Dendritic cell treated with granulocyte-macrophage colony-stimulating factor and Interleukin-4, amounts not matched to agents 40 ng/mL and 50 ng/mL, for 4 days (primary cell): ENCODE data around the gene SPNS1.
"Not testable (repeated sequence)": the region's sequence is repeated elsewhere in the genome, so short reads cannot be mapped to it uniquely, and the experiment has no call there.

Source experiments
- H3K27ac Mint-ChIP-seq: one replicate; pipeline ENCODE4 v1.8.0; 2022; ENCODE audit warnings: mild to moderate bottlenecking, mixed read lengths
- H3K27me3 Mint-ChIP-seq: one replicate; pipeline ENCODE4 v1.8.0; 2022; ENCODE audit warnings: mild to moderate bottlenecking, mixed read lengths
- H3K36me3 Mint-ChIP-seq: one replicate; pipeline ENCODE4 v1.8.0; 2022; ENCODE audit warnings: low read depth, mixed read lengths
- H3K4me1 Mint-ChIP-seq: one replicate; pipeline ENCODE4 v1.8.0; 2022; ENCODE audit warnings: low read depth, mixed read lengths
- H3K4me3 Mint-ChIP-seq: one replicate; pipeline ENCODE4 v1.8.0; 2022; ENCODE audit warnings: mild to moderate bottlenecking, moderate library complexity, mixed read lengths
- H3K9me3 Mint-ChIP-seq: one replicate; pipeline ENCODE4 v1.8.0; 2022; ENCODE audit warnings: mixed read lengths
- intact Hi-C: fragments of 100-400 bp; cut with micrococcal nuclease; formaldehyde crosslinking; loops from one replicate; pipeline ENCODE4 v1.15.0; 2022

Gene SPNS1

DNA sequence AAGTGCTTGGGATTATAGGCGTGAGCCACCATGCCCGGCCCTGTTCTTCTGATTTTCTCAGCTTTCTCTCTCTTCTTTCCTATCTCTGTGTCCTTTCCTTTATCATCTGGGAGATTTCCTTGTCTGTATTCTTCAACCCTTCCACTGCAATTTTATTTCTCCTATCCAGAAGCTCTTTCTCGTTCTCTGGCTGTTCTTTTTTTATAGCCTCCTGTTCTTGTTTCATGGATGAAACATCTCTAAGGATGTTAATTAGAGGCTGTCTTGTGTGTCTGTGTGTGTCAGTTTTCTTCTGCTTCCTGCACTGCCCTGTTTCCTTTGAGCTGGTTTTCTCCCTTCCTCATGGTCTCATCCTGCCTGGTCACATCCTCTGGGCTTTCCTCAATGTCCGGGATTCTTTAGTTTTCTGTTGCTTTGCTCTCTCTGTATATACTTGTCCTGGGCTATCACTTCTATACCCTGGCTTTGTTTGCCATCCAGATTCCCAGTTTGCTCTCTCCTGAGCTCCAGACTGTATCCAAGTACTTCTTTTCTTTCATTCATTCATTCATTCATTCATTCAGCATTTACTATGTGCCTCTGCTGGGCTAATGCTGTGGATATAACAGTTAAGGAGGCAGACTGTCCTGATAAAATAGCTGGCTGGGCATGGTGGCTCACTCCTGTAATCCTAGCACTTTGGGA is 12.7 kb downstream of the SPNS1 start:
- peaks cover 78% of the 10 kb centered on the region for H3K36me3 Mint-ChIP-seq
- no peak overlapping the region for H3K27ac Mint-ChIP-seq
- H3K27me3 Mint-ChIP-seq, result peaks cover 3% of the 10 kb centered on the region
- no peak overlapping the region for H3K4me3 Mint-ChIP-seq
- peaks cover 24% of the 10 kb centered on the region for H3K4me1 Mint-ChIP-seq
- H3K9me3 Mint-ChIP-seq, result peaks cover 10% of the 10 kb centered on the region
- intact Hi-C loops, result no loop called here

DNA sequence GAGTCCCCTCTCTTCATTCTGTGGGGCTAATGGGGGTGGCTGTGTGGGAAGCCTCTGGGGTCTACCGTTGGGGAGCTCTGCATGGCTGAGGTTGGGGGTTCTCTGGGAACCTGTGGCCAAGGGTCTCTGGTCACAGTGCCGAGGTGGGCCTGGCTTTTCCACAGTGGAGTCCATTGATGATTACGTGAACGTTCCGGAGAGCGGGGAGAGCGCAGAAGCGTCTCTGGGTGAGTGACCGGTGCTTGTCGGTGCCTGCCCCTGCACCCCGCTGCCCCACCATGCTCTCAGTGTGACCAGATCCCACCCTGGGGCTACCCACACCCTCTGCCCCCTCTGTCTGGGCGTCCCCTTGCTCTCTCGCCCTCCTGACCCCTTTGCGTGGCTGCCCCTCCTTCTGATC is 14.8 kb downstream of the SPNS1 start:
- Mint-ChIP-seq H3K4me1 (peaks cover 10% of the 10 kb centered on the region), H3K36me3 (peaks cover 58% of the 10 kb centered on the region), H3K27ac (no peak overlapping the region), H3K9me3 (peaks cover 10% of the 10 kb centered on the region), H3K27me3 (peaks cover 6% of the 10 kb centered on the region), H3K4me3 (no peak overlapping the region)
- intact Hi-C loops, result no loop called here

DNA sequence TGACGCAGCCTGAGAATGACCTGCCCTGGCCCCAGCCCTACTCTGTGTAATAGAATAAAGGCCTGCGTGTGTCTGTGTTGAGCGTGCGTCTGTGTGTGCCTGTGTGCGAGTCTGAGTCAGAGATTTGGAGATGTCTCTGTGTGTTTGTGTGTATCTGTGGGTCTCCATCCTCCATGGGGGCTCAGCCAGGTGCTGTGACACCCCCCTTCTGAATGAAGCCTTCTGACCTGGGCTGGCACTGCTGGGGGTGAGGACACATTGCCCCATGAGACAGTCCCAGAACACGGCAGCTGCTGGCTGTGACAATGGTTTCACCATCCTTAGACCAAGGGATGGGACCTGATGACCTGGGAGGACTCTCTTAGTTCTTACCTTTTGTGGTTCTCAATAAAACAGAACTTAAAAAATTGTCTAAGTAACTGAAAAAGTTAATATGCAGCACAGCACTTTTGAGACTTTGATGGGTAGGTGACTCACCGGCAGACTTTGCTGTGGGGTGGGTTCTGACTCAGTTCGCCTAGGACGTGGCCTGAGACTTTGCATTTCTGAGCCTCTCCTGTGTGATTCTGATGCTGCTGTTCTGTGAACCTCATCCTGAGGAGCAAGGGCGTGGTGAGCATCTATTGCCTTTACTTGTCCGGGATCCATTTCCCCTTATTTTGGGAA is 15.9 kb downstream of the SPNS1 start:
- Mint-ChIP-seq H3K9me3 (peaks cover 10% of the 10 kb centered on the region), H3K36me3 (peaks cover 51% of the 10 kb centered on the region), H3K27ac (no peak overlapping the region), H3K4me3 (no peak overlapping the region), H3K4me1 (peaks cover 3% of the 10 kb centered on the region), H3K27me3 (peaks cover 8% of the 10 kb centered on the region)
- intact Hi-C loops, result no loop called here

DNA sequence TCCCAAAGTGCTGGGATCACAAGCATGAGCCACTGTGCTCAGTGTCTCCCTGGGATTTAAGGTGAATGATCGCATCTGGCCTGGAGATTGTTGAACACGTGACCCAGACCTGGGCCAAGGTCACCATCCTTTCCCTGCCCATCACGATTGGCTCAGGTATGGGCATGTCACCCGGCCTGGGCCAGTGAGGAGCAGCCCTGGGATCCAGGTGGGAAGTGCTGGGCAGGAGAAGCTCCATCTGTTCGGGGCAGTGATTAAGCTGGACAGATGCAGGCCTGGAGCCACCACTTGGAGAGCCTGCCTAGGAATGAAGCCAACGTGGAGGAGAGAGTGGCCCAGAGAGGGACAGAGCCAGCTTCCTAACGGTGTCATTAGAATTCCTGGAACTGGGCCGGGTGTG is 17.1 kb downstream of the SPNS1 start:
- H3K27ac Mint-ChIP-seq, result no peak overlapping the region
- H3K36me3 Mint-ChIP-seq, result peaks cover 39% of the 10 kb centered on the region
- H3K9me3 Mint-ChIP-seq, result peaks cover 10% of the 10 kb centered on the region
- H3K4me1 Mint-ChIP-seq, result no peaks in the 10 kb centered on the region
- intact Hi-C loops, result no loop called here
- H3K27me3 Mint-ChIP-seq, result peaks cover 8% of the 10 kb centered on the region
- H3K4me3 Mint-ChIP-seq, result no peak overlapping the region

DNA sequence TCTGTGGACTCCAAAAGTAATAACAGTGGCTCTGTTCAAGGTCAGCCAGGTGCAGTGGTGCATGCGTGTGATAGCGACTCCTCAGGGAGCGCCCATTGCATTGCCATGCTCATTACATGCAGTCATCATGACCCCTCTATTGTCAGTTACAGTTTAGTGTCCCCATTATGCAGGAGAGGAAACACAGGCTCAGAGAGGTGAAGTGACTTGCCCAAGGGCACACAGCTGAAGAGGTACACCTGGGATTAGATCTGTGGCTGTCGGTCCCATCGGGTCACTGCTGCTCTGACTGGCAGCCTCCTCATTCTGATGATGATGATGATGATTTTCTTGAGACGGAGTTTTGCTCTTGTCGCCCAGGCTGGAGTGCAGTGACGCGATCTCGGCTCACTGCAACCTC is 17.9 kb downstream of the SPNS1 start:
- intact Hi-C loops, result no loop called here
- Mint-ChIP-seq H3K27me3 (peaks cover 8% of the 10 kb centered on the region), H3K4me1 (no peaks in the 10 kb centered on the region), H3K27ac (no peak overlapping the region), H3K36me3 (peaks cover 31% of the 10 kb centered on the region), H3K4me3 (no peak overlapping the region), H3K9me3 (peaks cover 1% of the 10 kb centered on the region)

DNA sequence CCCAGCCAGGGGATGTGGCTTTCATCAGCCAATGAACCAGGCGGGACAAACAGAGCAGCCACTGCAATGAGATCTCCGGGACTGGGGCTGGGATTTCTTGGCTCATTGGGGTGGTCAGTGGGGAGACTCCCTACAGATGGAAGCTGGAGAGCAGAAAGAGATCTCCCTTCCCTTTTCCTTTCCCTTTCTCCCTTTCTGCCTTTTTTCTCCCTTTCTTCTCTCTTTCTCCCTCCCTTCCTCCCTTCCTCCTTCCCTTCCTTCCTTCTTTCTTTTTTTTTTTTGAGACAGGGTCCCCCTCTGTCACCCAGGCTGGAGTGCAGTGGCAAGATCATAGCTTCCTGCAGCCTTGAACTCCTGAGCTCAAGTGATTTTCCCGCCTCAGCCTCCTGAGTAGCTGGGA is 24.3 kb downstream of the SPNS1 start:
- Mint-ChIP-seq H3K9me3 (no peaks in the 10 kb centered on the region), H3K27me3 (peaks cover 14% of the 10 kb centered on the region), H3K4me3 (no peak overlapping the region), H3K36me3 (no peaks in the 10 kb centered on the region), H3K4me1 (peaks cover 12% of the 10 kb centered on the region), H3K27ac (no peak overlapping the region)
- intact Hi-C loops, result no loop called here

DNA sequence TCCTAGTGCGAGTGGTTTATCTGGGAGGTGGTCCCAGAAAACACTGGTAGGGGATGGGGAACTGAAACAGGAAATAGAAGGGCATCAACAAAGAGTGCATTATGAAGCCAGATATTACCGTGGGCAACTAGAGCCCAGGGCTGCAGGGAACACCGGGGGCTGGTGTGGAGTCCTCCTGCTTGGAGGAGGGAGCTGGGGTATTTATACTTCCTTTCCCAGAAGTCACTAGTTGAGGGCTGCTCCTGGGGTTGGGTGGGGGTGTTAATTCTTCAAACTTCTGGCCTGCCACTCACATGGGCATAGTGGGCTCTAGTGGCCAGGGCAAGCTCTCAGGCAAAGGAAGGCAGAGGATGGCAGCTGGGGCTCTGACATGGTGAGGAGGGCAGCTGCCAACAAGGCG is 25.0 kb downstream of the SPNS1 start:
- no peak overlapping the region for H3K27ac Mint-ChIP-seq
- H3K27me3 Mint-ChIP-seq, result peaks cover 9% of the 10 kb centered on the region
- no peaks in the 10 kb centered on the region for H3K9me3 Mint-ChIP-seq
- no peaks in the 10 kb centered on the region for H3K36me3 Mint-ChIP-seq
- intact Hi-C loops, result no loop called here
- H3K4me3 Mint-ChIP-seq, result no peak overlapping the region
- peaks cover 14% of the 10 kb centered on the region for H3K4me1 Mint-ChIP-seq

DNA sequence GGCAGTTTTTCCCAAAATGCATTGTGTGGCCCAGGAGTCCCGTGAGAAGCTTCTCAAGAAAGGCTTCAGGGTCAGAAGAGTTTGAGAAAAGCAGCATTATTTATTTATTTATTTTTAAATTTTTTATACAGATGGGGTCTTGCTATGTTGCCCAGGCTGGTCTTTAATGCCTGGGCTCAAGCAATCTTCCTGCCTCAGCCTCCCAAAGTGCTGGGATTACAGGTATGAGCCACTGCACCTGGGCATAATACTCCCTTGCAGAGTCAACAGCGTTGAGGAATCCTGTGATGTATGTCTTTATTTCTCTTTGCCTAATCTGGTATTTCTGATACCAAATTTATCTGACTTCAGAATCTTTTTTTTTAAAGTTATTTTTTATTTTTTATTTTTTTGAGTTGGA is 25.4 kb downstream of the SPNS1 start:
- H3K27me3 Mint-ChIP-seq, result peaks cover 12% of the 10 kb centered on the region
- H3K4me3 Mint-ChIP-seq, result no peak overlapping the region
- intact Hi-C loops, result no loop called here
- H3K4me1 Mint-ChIP-seq, result peaks cover 18% of the 10 kb centered on the region
- no peaks in the 10 kb centered on the region for H3K9me3 Mint-ChIP-seq
- no peaks in the 10 kb centered on the region for H3K36me3 Mint-ChIP-seq
- H3K27ac Mint-ChIP-seq, result no peak overlapping the region

DNA sequence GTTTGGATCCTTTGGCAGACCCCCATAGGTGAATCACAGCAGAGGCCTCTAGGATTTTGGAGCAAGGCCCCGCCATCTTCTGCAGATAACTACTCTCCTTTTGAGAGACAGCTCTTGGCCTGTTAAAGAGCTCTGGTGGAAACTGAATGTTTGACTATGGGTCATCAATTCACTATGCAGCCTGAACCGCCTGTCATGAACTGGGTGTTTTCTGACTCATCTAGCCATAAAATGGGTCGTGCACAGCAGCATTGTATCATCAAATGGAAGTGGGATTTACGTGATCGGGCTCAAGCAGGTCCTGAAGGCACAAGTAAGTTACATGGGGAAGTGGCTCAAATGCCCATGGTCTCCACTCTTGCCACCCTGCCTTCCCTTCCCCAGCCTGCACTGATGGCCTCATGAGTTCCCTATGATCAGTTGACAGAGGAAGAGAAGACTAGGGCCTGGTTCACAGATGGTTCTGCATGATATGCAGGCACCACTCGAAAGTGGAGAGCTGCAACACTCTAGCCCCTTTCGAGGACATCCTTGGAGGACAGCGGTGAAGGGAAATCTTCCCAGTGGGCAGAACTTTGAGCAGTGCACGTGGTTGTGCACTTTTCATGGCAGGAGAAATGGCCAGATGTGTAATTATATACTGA is 30.0 kb downstream of the SPNS1 start:
- H3K36me3 Mint-ChIP-seq, H3K4me3 Mint-ChIP-seq, H3K9me3 Mint-ChIP-seq, H3K27ac Mint-ChIP-seq, intact Hi-C loops: not testable (repeated sequence)
- peaks cover 28% of the 10 kb centered on the region for H3K4me1 Mint-ChIP-seq
- H3K27me3 Mint-ChIP-seq, result peaks cover 11% of the 10 kb centered on the region

DNA sequence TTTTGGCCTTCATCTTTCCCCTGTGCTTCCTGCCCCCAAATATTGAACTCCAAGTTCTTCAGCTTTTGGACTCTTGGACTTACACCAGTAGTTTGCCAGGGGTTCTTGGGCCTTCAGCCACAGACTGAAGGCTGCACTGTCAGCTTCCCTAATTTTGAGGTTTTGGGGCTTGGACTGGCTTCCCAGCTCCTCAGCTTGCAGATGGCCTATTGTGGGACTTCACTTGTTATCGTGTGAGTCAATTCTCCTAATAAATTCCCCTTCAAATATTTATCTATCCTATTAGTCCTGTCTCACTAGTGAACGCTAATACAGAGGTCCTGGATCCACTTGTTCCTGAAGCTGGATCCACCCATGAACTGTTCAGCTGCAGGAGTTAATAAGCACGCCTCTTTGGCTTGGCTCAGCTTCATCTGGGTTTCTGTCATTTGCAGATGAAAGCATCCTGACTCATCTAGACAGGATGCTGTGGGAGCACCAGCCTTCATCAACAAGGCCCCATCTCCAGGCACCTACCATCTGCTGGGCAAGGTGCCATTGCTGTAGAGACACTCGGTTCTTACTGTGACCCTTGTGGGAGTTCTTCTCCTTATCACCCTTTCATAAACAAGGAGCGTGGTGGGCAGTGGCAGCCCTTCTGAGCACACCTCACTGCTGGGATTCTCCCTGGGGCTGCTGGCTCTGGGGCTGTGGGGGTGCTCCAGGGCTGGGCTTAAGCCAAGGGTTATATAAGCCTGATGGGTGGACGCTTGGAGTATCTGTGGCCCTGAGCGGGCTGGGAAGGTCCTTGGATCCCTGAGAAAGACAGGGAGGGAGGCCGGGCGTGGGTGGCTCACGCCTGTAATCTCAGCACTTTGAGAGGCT is 33.4 kb downstream of the SPNS1 start:
- intact Hi-C loops, result no loop called here
- Mint-ChIP-seq H3K27ac (no peak overlapping the region), H3K36me3 (no peaks in the 10 kb centered on the region), H3K4me1 (peaks cover 46% of the 10 kb centered on the region), H3K9me3 (no peaks in the 10 kb centered on the region), H3K27me3 (peaks cover 8% of the 10 kb centered on the region), H3K4me3 (no peak overlapping the region)

DNA sequence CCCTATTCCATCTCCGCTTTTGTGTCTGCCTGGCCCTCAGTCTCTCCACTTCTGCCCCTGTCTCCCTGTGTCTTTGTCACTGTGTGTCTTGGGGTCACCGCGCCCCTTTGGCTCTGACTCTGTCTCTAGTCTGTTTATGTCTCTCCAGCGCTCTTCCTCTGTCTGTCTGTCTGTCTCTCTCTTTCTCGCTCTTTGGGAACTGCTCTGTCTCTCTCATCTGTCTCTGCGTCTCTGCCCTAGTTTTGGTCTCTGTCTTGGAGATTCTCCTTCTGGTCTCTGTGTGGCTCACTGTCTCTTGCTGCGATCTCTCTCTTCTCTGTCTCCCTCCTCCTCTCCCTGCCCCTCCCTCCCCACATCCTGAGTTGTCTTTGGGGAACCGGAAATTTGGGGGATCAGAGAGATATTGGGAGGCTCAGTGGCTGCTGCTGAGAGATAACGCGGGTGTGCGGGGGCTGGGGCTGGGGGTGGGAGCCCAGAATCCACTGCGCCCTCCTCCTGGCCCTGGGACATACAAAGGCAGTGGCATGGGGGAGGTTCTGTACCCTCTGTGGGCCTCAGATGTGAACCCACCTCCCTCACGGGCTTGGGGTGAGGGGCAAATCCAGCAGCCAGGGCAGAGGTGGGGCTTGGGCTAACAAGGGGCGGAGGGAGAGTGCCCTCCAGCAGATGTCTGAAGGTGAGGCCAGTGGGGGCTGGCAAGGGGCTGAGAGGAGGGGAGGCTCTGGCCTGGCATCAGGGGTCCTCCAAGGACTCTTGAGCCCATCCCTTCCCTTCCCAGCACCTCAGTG is 34.7 kb downstream of the SPNS1 start:
- H3K4me3 Mint-ChIP-seq, result no peak overlapping the region
- no peaks in the 10 kb centered on the region for H3K36me3 Mint-ChIP-seq
- peaks cover 8% of the 10 kb centered on the region for H3K27me3 Mint-ChIP-seq
- H3K27ac Mint-ChIP-seq, result peak overlapping the region; percentile 6
- peaks cover 56% of the 10 kb centered on the region for H3K4me1 Mint-ChIP-seq
- intact Hi-C loops, result no loop called here
- H3K9me3 Mint-ChIP-seq, result no peaks in the 10 kb centered on the region

DNA sequence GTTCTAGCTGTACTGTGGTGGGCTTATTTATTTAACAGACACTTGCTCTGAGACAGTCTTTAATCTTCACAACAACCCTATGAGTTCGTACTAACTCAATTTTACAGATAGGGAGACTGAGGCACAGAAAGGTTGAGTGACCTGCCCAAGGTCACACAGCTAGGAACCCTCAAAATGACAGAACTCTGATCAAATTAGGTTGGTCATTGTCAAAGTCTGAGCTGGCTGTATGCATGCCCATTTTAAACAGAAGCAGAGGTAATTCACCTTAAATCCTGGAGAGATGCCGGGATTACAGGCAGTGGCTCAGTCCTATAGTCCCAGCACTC is 35.2 kb downstream of the SPNS1 start:
- H3K27me3 Mint-ChIP-seq, result peaks cover 8% of the 10 kb centered on the region
- intact Hi-C loops, result no loop called here
- H3K9me3 Mint-ChIP-seq, result no peaks in the 10 kb centered on the region
- H3K27ac Mint-ChIP-seq, result no peak overlapping the region
- no peaks in the 10 kb centered on the region for H3K36me3 Mint-ChIP-seq
- H3K4me3 Mint-ChIP-seq, result no peak overlapping the region
- H3K4me1 Mint-ChIP-seq, result peaks cover 58% of the 10 kb centered on the region

DNA sequence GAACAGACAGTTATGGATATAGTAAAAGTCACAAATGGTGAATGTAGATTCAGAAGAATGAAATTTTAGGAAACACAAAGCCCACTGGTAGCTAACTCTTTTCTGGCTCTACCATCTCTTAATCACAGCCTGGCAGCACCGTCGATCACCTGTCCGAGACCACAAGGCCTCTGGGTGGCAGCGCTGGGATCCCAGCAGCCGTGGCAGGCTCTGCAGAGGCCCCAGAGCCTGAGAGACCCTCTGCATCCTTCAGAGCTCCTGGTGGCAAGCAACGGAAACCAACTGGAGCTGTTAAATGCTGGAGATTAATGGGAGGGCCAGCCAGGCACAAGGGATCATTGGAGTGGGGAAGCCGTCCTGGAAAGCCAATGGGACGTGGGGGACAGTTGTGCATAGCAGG is 36.5 kb downstream of the SPNS1 start:
- intact Hi-C loops, result no loop called here
- H3K4me1 Mint-ChIP-seq, result peaks cover 63% of the 10 kb centered on the region
- no peaks in the 10 kb centered on the region for H3K9me3 Mint-ChIP-seq
- no peak overlapping the region for H3K4me3 Mint-ChIP-seq
- no peaks in the 10 kb centered on the region for H3K36me3 Mint-ChIP-seq
- H3K27me3 Mint-ChIP-seq, result peaks cover 5% of the 10 kb centered on the region
- no peak overlapping the region for H3K27ac Mint-ChIP-seq
